H1 (cell line): ENCODE measurements around the gene ARID1B. TPM values are rescaled to one million over a fixed set of nuclear protein-coding genes. Genes with fewer than 3 reads are reported as not detected.

Experiments
- CTCF ChIA-PET: fragments of 300-600 bp; sonication (Branson Sonifier 250); formaldehyde crosslinking; loops from one replicate; lab custom pipeline; 2021; ENCODE audit not compliant: partially characterized antibody; lab: Charles Lee
- POLR2A ChIA-PET: fragments of 300-600 bp; sonication (Branson Sonifier 250); formaldehyde crosslinking; loops from one replicate; lab custom pipeline; 2021; ENCODE audit warnings: inconsistent platforms; ENCODE audit not compliant: partially characterized antibody; lab: Charles Lee
- DNase-seq, 2 experiments: peaks; one replicate each; pipeline versions ENCODE4 v3.0.0 to v3.0.0-alpha.2; 2010 to 2022; ENCODE audit warnings: low spot score in 2 of 2, low read depth in 1 of 2, mixed read lengths in 1 of 2
- FAIRE-seq: peaks from 2 replicates; lab custom pipeline; 2011; peaks lifted over from hg19 to GRCh38; lab: Jason Lieb, UNC
- H2AFZ ChIP-seq: 2 replicates; pipeline ENCODE4 v1.8.1; 2012; ENCODE audit warnings: low read length, inconsistent platforms
- H2AK5ac ChIP-seq: 2 replicates; pipeline ENCODE4 v1.6.1; 2013; ENCODE audit warnings: low read depth, low read length
- H2BK120ac ChIP-seq: replicated peaks from 2 replicates; pipeline ENCODE3; 2013; ENCODE audit warnings: low read depth, low read length, inconsistent platforms
- H2BK12ac ChIP-seq: 2 replicates; pipeline ENCODE4 v1.6.1; 2013; ENCODE audit warnings: low read depth, low read length
- H2BK15ac ChIP-seq: 2 replicates; pipeline ENCODE4 v1.6.1; 2013; ENCODE audit warnings: low read length
- H2BK20ac ChIP-seq: 2 replicates; pipeline ENCODE4 v1.6.1; 2013; ENCODE audit warnings: low read length
- H2BK5ac ChIP-seq: 2 replicates; pipeline ENCODE4 v1.6.1; 2013; ENCODE audit warnings: low read depth, low read length
- H3K14ac ChIP-seq: 2 replicates; pipeline ENCODE4 v1.6.1; 2013; ENCODE audit warnings: inconsistent platforms; ENCODE audit not compliant: insufficient read length
- H3K18ac ChIP-seq: 2 replicates; pipeline ENCODE4 v1.6.1; 2013; ENCODE audit warnings: low read length; ENCODE audit errors: extremely low read depth
- H3K23ac ChIP-seq: 2 replicates; pipeline ENCODE4 v1.6.1; 2013; ENCODE audit warnings: inconsistent platforms; ENCODE audit not compliant: insufficient read length
- H3K23me2 ChIP-seq: 2 replicates; pipeline ENCODE4 v1.6.1; 2013; ENCODE audit warnings: low read depth, low read length
- H3K27ac ChIP-seq: 2 replicates; pipeline ENCODE4 v1.6.1; 2011; ENCODE audit warnings: low read depth, low read length, inconsistent platforms
- H3K27me3 ChIP-seq, 4 experiments: replicated peaks in 1 of 4; 1 replicate in 1 of 4; 2 replicates in 3 of 4; pipeline versions ENCODE4 v1.6.1 to v1.8.1; 2011 to 2013; ENCODE audit warnings: low read length in 3 of 4, mild to moderate bottlenecking in 3 of 4, inconsistent platforms in 2 of 4, mixed read lengths in 2 of 4, moderate library complexity in 1 of 4; ENCODE audit not compliant: control insufficient read depth in 3 of 4, insufficient read depth in 3 of 4; ENCODE audit errors: extremely low read depth in 1 of 4
- H3K36me3 ChIP-seq, 4 experiments: 2 replicates each; pipeline versions ENCODE4 v1.6.1 to v1.8.1; 2011 to 2013; ENCODE audit warnings: mild to moderate bottlenecking in 4 of 4, low read length in 3 of 4, moderate library complexity in 2 of 4, control low read depth in 1 of 4, inconsistent platforms in 1 of 4; ENCODE audit not compliant: insufficient read depth in 4 of 4, control insufficient read depth in 2 of 4
- H3K4ac ChIP-seq: replicated peaks from 2 replicates; pipeline ENCODE3; 2013; ENCODE audit warnings: low read length, low read depth, mixed read lengths, inconsistent platforms; ENCODE audit not compliant: insufficient read length
- H3K4me1 ChIP-seq, 4 experiments: replicated peaks in 1 of 4; 1 replicate in 1 of 4; 2 replicates in 3 of 4; pipeline versions ENCODE4 v1.6.1 to v1.8.1; 2011 to 2013; ENCODE audit warnings: low read length in 3 of 4, inconsistent platforms in 2 of 4, mixed read lengths in 1 of 4; ENCODE audit not compliant: insufficient read depth in 4 of 4, control insufficient read depth in 3 of 4
- H3K4me2 ChIP-seq, 2 experiments: 2 replicates each; pipeline versions ENCODE4 v1.6.1 to v1.8.1; 2011 to 2013; ENCODE audit warnings: low read depth in 2 of 2, low read length in 2 of 2, control low read depth in 1 of 2, inconsistent platforms in 1 of 2, mild to moderate bottlenecking in 1 of 2; ENCODE audit not compliant: insufficient read depth in 1 of 2
- H3K4me3 ChIP-seq, 4 experiments: fragments of 200-600, 300-600 bp in 1 of 4; sonication (generic), shearing (Covaris generic), sonication (Bioruptor Twin) in 1 of 4; 2 replicates each; pipeline versions ENCODE4 v1.5.1 to v1.8.1; 2011 to 2016; ENCODE audit warnings: low read length in 4 of 4, low read depth in 3 of 4, control low read depth in 2 of 4, inconsistent platforms in 2 of 4, mild to moderate bottlenecking in 2 of 4, mixed read lengths in 1 of 4, moderate library complexity in 1 of 4; ENCODE audit not compliant: insufficient read depth in 2 of 4; ENCODE audit errors: extremely low read depth in 1 of 4
- H3K56ac ChIP-seq: replicated peaks from 2 replicates; pipeline ENCODE3; 2013; ENCODE audit warnings: low read depth, mild to moderate bottlenecking, mixed read lengths, low read length, inconsistent platforms; ENCODE audit not compliant: insufficient read length
- H3K79me1 ChIP-seq: 2 replicates; pipeline ENCODE4 v1.6.1; 2013; ENCODE audit warnings: low read depth, low read length, control low read depth
- H3K79me2 ChIP-seq, 2 experiments: 2 replicates each; pipeline versions ENCODE4 v1.6.1 to v1.8.1; 2012 to 2013; ENCODE audit warnings: low read length in 2 of 2, mild to moderate bottlenecking in 2 of 2, inconsistent platforms in 1 of 2; ENCODE audit not compliant: insufficient read depth in 2 of 2, control insufficient read depth in 1 of 2
- H3K9ac ChIP-seq, 4 experiments: replicated peaks in 1 of 4; 1 replicate in 1 of 4; 2 replicates in 3 of 4; pipeline versions ENCODE4 v1.6.1 to v1.8.1; 2011 to 2013; ENCODE audit warnings: low read depth in 3 of 4, low read length in 3 of 4, control low read depth in 2 of 4, mild to moderate bottlenecking in 2 of 4, moderate library complexity in 2 of 4, inconsistent platforms in 1 of 4; ENCODE audit errors: extremely low read depth in 1 of 4
- H3K9me3 ChIP-seq, 2 experiments: 2 replicates each; pipeline versions ENCODE4 v1.6.1 to v1.8.1; 2012 to 2013; ENCODE audit warnings: mild to moderate bottlenecking in 2 of 2, moderate library complexity in 2 of 2, control low read depth in 1 of 2, inconsistent platforms in 1 of 2, low read depth in 1 of 2, low read length in 1 of 2, mixed read lengths in 1 of 2; ENCODE audit not compliant: insufficient read depth in 2 of 2
- H4K20me1 ChIP-seq, 2 experiments: replicated peaks in 1 of 2; 2 replicates each; pipeline versions ENCODE3 to v1.8.1; 2011 to 2013; ENCODE audit warnings: inconsistent platforms in 2 of 2, low read length in 2 of 2, mild to moderate bottlenecking in 1 of 2; ENCODE audit not compliant: insufficient read depth in 2 of 2, control insufficient read depth in 1 of 2
- H4K5ac ChIP-seq: 2 replicates; pipeline ENCODE4 v1.6.1; 2013; ENCODE audit warnings: low read length, low read depth, mixed read lengths, inconsistent platforms; ENCODE audit not compliant: insufficient read length
- H4K8ac ChIP-seq: 2 replicates; pipeline ENCODE4 v1.8.0; 2013; ENCODE audit warnings: mild to moderate bottlenecking, moderate library complexity, low read length, inconsistent platforms; ENCODE audit not compliant: insufficient read depth; ENCODE audit errors: extremely low read depth
- H4K91ac ChIP-seq: replicated peaks from 2 replicates; pipeline ENCODE3; 2013; ENCODE audit warnings: low read length, mixed read lengths, inconsistent platforms; ENCODE audit not compliant: insufficient read length
- BACH1 ChIP-seq: IDR thresholded peaks from 2 replicates; pipeline ENCODE4 v1.6.1; 2012; ENCODE audit warnings: low read length, improper control_type of control experiment
- BCL11A ChIP-seq, 2 experiments: IDR thresholded peaks; one replicate each; pipeline ENCODE4 v1.6.1; 2011; ENCODE audit warnings: low read depth in 2 of 2, low read length in 2 of 2, mild to moderate bottlenecking in 2 of 2
- BRCA1 ChIP-seq: IDR thresholded peaks from 2 replicates; pipeline ENCODE4 v1.6.1; 2012; ENCODE audit warnings: low read depth, low read length, improper control_type of control experiment
- CEBPB ChIP-seq: IDR thresholded peaks from 2 replicates; pipeline ENCODE4 v1.6.1; 2012; ENCODE audit warnings: low read depth, low read length
- CTBP2 ChIP-seq: IDR thresholded peaks from 2 replicates; pipeline ENCODE4 v1.7.0; 2011; ENCODE audit warnings: borderline replicate concordance, mild to moderate bottlenecking, moderate library complexity, mixed read lengths, low read length; ENCODE audit not compliant: insufficient read depth, insufficient read length
- EGR1 ChIP-seq: IDR thresholded peaks from 2 replicates; pipeline ENCODE4 v1.6.1; 2011; ENCODE audit warnings: low read depth, low read length, borderline replicate concordance
- EZH2 ChIP-seq: fragments of 200-600 bp; sonication (generic); IDR thresholded peaks from 2 replicates; pipeline ENCODE4 v1.7.1; 2012; ENCODE audit warnings: low read depth, mild to moderate bottlenecking, moderate library complexity, low read length, inconsistent platforms; ENCODE audit not compliant: severe bottlenecking
- HDAC2 ChIP-seq, 2 experiments: fragments of 300-600 bp in 1 of 2; sonication (generic) in 1 of 2; IDR thresholded peaks; 2 replicates each; pipeline ENCODE4 v1.6.1; 2011 to 2012; ENCODE audit warnings: low read depth in 2 of 2, low read length in 2 of 2, mild to moderate bottlenecking in 2 of 2, moderate library complexity in 2 of 2, borderline replicate concordance in 1 of 2, inconsistent platforms in 1 of 2
- JUND ChIP-seq: IDR thresholded peaks from 2 replicates; pipeline ENCODE4 v1.6.1; 2011; ENCODE audit warnings: mild to moderate bottlenecking, improper control_type of control experiment, low read length
- NANOG ChIP-seq: IDR thresholded peaks from 2 replicates; pipeline ENCODE4 v1.6.1; 2011; ENCODE audit warnings: low read length, low read depth, mild to moderate bottlenecking, inconsistent platforms; ENCODE audit not compliant: insufficient read depth, poor library complexity, severe bottlenecking
- RBBP5 ChIP-seq: IDR thresholded peaks from 2 replicates; pipeline ENCODE4 v1.7.1; 2012; ENCODE audit warnings: low read depth, mild to moderate bottlenecking, inconsistent platforms, low read length, moderate library complexity, borderline replicate concordance
- SIN3A ChIP-seq, 2 experiments: IDR thresholded peaks in 1 of 2; conservative IDR thresholded peaks in 1 of 2; 2 replicates each; pipeline ENCODE4 v1.6.1; 2011 to 2012; ENCODE audit warnings: low read length in 2 of 2, improper control_type of control experiment in 1 of 2, low read depth in 1 of 2, mild to moderate bottlenecking in 1 of 2
- SIRT6 ChIP-seq: IDR thresholded peaks from one replicate; pipeline ENCODE4 v1.7.1; 2012; ENCODE audit warnings: low read length, inconsistent platforms
- SRF ChIP-seq: IDR thresholded peaks from 2 replicates; pipeline ENCODE4 v1.6.1; 2011; ENCODE audit warnings: mild to moderate bottlenecking, low read depth, low read length, moderate library complexity
- WGBS, 2 experiments: shearing (Covaris generic) in 1 of 2; methylation state at CpG; one replicate each; pipeline versions ENCODE4 v1.1.6 to v1.1.7; 2013 to 2015; ENCODE audit warnings: low lambda C conversion rate in 2 of 2, mixed read lengths in 2 of 2, inconsistent platforms in 1 of 2, low coverage in 1 of 2, missing lambda C conversion rate in 1 of 2; ENCODE audit not compliant: insufficient replicate concordance in 2 of 2, insufficient coverage in 1 of 2, insufficient read length in 1 of 2; ENCODE audit errors: extremely low coverage in 1 of 2, missing lambda C conversion rate in 1 of 2; 5-methylcytosine and 5-hydroxymethylcytosine counted together
- polyA plus RNA-seq, 7 experiments: library from polyadenylated mRNA; depleted of rRNA in 3 of 7; stranded (reverse) in 5 of 7; unstranded in 2 of 7; fragments of >200 nt in 5 of 7; fragments of 200-250 nt in 2 of 7; gene quantifications; 1 replicate in 5 of 7; 2 replicates in 1 of 7; 4 replicates in 1 of 7; pipeline versions ENCODE4 v1.2.1 to v1.2.3, GENCODE V29; 2011 to 2013; ENCODE audit warnings: missing spikeins in 2 of 7, mixed read lengths in 2 of 7
- total RNA-seq: library from RNA; stranded (reverse); fragmentation: NEBNext Ultra II Directional; extraction: Animal tissue kit (Norgen Biotek cat#: 25700); gene quantifications from 2 replicates; pipeline ENCODE4 v1.2.1, GENCODE V29; 2021

Gene ARID1B
- total and polyA plus RNA-seq, 2 of the 8 experiments (the other 6 are each of a cell fraction or from before 2014, with no cell fraction given) = 24.3 to 70.3 TPM

GRCh38 chr6:157094038-157094437 is 316.9 kb downstream of the ARID1B start:
- Histone ChIP-seq H3K56ac (no peak overlapping the region), H4K5ac (no peak overlapping the region), H3K14ac (no peak overlapping the region), H4K20me1 (peaks cover 1 to 3% of the 10 kb centered on the region in 2 experiments), H3K9ac (no peak overlapping the region), H3K27ac (no peak overlapping the region), H3K79me1 (no peaks in the 10 kb centered on the region; the same call in 1 of the 2 replicates), H3K18ac (no peak overlapping the region), H2BK20ac (no peak overlapping the region), H2BK12ac (no peak overlapping the region), H2AFZ (no peak overlapping the region), H3K4me1 (peaks cover 6 to 21% (median 18%) of the 10 kb centered on the region in 4 experiments), H2BK5ac (no peak overlapping the region), H4K91ac (no peak overlapping the region), H2AK5ac (no peak overlapping the region), H3K27me3 (no peaks in the 10 kb centered on the region), H3K36me3 (no peaks in the 10 kb centered on the region), H3K79me2 (peaks cover 0 to 10% of the 10 kb centered on the region in 2 experiments; a peak in 2 of 4 replicates), H3K23ac (no peak overlapping the region), H3K4ac (no peak overlapping the region), H2BK120ac (no peak overlapping the region), H2BK15ac (no peak overlapping the region), H3K9me3 (no peaks in the 10 kb centered on the region), H3K4me2 (no peak overlapping the region), H3K4me3 (no peak overlapping the region), H4K8ac (no peak overlapping the region), H3K23me2 (no peaks in the 10 kb centered on the region)
- no peak for FAIRE-seq
- no peak for DNase-seq
- ChIA-PET POLR2A (no interaction called here), CTCF (interaction anchor here (1.3 kb wide), 1 partner anchor 9 kb away, joined by 5 read pairs; no protein-coding TSS in a partner anchor)
- 97% methylated on average over 6 of the region's 6 CpGs; no CpG with 5 or more reads in 1 of the 2 experiments for WGBS, 2 experiments
- TF ChIP-seq EZH2 (no peak), EGR1 (no peak), HDAC2 (IDR thresholded peaks at IDR 0.05; ENCODE audit: borderline replicate concordance in 1 of 2, low read depth in 2 of 2, low read length in 2 of 2) (no peak), BACH1 (no peak), CTBP2 (no peak), SIRT6 (no peak), JUND (no peak), CEBPB (no peak), NANOG (no peak), SRF (no peak), RBBP5 (no peak), BCL11A (IDR thresholded peaks at IDR 0.05; ENCODE audit: low read depth in 2 of 2, low read length in 2 of 2) (no peak), SIN3A (conservative IDR thresholded peaks at IDR 0.05 in 1 of 2, IDR thresholded peaks at IDR 0.05 in 1 of 2; ENCODE audit: low read depth in 1 of 2, low read length in 2 of 2) (no peak), BRCA1 (no peak)
